ENCODE results near the gene FBH1.

GRCh38 chr10:5887029-5887428, 3.0 kb upstream of the FBH1 start:
- TF ChIP-seq, protein P1, sequence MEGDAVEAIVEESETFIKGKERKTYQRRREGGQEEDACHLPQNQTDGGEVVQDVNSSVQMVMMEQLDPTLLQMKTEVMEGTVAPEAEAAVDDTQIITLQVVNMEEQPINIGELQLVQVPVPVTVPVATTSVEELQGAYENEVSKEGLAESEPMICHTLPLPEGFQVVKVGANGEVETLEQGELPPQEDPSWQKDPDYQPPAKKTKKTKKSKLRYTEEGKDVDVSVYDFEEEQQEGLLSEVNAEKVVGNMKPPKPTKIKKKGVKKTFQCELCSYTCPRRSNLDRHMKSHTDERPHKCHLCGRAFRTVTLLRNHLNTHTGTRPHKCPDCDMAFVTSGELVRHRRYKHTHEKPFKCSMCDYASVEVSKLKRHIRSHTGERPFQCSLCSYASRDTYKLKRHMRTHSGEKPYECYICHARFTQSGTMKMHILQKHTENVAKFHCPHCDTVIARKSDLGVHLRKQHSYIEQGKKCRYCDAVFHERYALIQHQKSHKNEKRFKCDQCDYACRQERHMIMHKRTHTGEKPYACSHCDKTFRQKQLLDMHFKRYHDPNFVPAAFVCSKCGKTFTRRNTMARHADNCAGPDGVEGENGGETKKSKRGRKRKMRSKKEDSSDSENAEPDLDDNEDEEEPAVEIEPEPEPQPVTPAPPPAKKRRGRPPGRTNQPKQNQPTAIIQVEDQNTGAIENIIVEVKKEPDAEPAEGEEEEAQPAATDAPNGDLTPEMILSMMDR (IDR thresholded peaks at IDR 0.05), result no peak
- TF ChIP-seq POLR2A (IDR thresholded peaks at IDR 0.05), result no peak

All from right lobe of liver (tissue), 4 donors.